ENCODE measurements around the gene KIF21B. TPM values are rescaled to one million over a fixed set of nuclear protein-coding genes. Genes with fewer than 3 reads are reported as not detected.
"Not testable (repeated sequence)": the region's sequence is repeated elsewhere in the genome, so short reads cannot be mapped to it uniquely, and the experiment has no call there.

Gene KIF21B
- total RNA-seq, 1 experiment from 2014 or later, result 0.22 TPM

GRCh38 chr1:200954434-200954833, 69.1 kb downstream of the KIF21B start:
- no peak for DNase-seq (ENCODE audit: extremely low read depth, low read depth)

- DNase-seq (ENCODE audit: extremely low read depth, low read depth), result no peak
Measured at GRCh38 chr1:200951016-200951415, 72.5 kb downstream of the KIF21B start.

GRCh38 chr1:200949626-200950025, 73.9 kb downstream of the KIF21B start:
- no peak for DNase-seq (ENCODE audit: extremely low read depth, low read depth)

DNA sequence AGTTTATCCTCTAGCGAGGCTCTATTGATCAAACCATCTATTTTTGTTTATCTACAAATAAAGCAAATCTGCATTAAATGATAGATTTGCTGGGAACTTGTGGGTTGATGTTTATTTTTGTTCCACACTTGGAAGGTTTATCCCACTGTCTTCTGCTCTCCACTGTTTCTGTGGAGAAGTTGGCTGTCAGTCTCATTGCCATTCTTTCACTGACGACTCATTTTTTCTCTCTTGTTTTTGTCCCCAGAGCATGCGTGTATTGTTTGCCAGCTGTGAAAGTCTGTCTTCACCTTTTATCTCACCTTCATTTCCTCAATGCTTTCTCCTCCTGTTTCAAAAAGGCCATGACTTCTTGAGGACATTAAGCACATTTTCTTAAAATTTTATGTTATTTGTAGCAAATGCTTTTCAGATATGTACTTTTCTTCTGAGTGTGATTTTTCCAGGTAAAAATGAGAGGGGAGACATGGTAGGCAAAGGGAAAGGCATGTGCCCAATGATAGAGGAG, 76.4 kb downstream of the KIF21B start:
- DNase-seq (ENCODE audit: extremely low read depth, low read depth), result no peak

DNA sequence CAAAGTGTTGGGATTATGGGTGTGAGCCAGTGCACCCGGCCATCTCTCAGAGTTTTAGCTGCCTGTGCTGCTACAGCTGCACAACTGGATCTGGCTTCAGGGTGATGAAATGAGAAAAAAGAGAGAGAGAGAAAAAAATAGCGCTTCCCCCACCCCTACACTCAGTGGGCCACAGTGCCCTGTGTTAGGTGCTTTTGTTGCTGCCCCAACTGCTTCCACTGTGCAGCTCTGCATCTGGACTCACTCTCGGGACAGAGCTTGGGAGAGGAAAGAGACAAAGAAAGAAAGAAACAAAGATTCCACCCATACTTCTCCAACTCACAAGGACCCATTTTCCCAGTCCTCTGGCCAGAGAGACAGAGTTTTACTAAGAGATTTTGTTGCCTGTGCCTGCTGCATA, 78.4 kb downstream of the KIF21B start:
- DNase-seq (ENCODE audit: extremely low read depth, low read depth), result no peak

DNA sequence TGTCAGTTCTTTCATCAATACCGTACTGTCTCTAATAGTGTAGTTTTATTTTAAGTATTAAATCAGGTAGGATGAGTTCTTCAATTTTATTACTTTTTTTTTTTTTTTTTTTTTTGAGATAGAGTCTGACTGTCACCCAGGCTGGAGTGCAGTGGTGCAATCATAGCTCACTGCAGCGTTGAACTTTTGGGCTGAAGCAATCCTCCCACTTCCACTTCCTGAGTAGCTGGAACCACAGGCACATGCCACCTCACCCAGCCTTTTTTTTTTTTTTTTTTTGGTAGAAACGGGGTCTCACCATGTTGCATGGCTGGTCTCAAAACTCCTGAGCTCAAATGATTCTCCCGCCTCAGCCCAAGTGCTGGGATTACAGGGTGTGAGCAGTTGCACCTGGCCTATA, 84.6 kb downstream of the KIF21B start:
- no peak for DNase-seq (ENCODE audit: extremely low read depth, low read depth)

DNA sequence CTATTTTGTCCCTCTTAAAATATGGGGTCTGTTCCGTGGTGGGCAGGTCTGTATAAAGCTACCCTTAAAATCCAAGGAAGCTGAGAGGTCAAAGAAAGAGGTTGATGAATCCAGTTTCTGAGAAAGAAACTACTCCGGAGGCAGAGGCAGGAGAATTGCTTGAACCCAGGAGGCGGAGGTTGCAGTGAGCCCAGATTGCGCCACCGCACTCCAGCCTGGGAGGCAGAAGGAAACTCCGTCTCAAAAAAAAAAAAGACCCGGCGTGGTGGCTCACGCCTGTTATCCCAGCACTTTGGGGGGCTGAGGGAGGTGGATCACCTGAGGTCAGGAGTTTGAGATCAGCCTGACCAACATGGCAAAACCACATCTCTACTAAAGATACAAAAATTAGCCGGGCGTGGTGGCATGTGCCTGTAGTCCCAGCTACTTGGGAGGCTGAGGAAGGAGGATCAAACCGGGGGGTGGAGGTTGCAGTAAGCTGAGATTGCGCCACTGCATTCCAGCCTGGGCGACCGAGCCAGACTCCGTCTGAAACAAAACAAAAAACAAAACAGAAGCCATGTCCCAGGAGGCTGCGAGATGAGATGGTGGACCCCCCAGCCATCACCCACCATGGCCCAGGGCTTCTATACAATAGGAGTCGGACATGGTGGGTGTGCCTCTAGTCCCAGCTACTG, 88.1 kb downstream of the KIF21B start:
- not testable (repeated sequence) for DNase-seq (ENCODE audit: extremely low read depth, low read depth)

DNA sequence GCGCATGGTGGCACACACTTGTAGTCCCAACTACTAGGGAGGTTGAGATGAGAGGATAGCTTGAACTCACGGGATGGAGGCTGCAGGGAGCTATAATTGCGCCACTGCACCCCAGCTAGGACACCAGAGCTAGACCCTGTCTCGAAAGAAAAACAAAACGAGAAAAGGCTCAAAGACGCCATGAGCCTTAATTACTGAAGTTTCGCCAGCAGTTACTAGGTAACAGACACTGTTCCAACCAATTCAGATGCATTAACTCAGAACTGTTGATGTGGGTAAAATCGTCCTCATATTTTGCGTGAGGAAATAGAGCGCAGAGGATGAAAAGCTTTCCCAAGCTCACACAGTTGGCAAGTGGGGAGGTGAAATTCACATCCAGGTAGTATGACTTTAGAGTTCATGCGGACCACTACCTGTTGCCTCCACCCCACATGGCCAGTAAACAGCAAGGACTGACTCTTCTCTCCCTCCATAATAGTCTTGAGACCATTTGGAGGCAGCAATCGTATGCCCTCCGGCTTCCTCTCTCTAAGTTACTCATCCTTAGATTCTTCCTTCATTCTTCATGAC, 88.8 kb downstream of the KIF21B start:
- DNase-seq (ENCODE audit: extremely low read depth, low read depth), result no peak

DNA sequence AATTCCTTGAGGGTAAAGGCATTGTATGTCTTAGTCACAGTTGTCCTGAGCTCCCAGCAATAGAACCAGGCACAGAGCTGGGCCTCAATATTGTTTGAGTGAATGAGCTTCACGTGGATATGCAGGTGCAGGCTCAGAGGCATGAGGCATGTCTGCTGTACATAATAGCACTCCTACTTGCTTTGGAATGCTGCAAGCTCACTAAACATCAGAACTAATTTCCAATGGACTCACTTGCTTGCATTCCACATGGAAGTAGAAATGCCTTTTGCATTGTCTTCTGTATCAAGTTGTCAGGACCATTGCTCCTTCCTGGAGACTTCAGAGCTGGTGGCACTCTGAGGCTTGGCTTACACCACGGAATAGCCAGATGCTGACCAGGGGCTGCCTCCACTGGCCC, 91.7 kb downstream of the KIF21B start:
- no peak for DNase-seq (ENCODE audit: extremely low read depth, low read depth)

GRCh38 chr1:200930285-200930684, 93.2 kb downstream of the KIF21B start:
- not testable (repeated sequence) for DNase-seq (ENCODE audit: extremely low read depth, low read depth)

GRCh38 chr1:200929530-200930278, 93.8 kb downstream of the KIF21B start:
- no peak for DNase-seq (ENCODE audit: extremely low read depth, low read depth)

- no peak for DNase-seq (ENCODE audit: extremely low read depth, low read depth)
Measured at GRCh38 chr1:200925831-200926230, 97.7 kb downstream of the KIF21B start.

- no peak for DNase-seq (ENCODE audit: extremely low read depth, low read depth)
Measured at GRCh38 chr1:200923601-200924000, 99.9 kb downstream of the KIF21B start.

- no peak for DNase-seq (ENCODE audit: extremely low read depth, low read depth)
Measured at GRCh38 chr1:200922406-200922805, 101.1 kb downstream of the KIF21B start.

- DNase-seq (ENCODE audit: extremely low read depth, low read depth), result no peak
Measured at GRCh38 chr1:200921571-200922110, 101.9 kb downstream of the KIF21B start.

Small RNAs within 50 kb of the gene (small RNA-seq; reads per million reads assigned to genes)
- gene RNU6-704P, result 0 reads per million in 2 experiments

Other genes with a start within 250 kb of the KIF21B start
- not detected in 2 replicates for gene GPR25, start 150.7 kb downstream of the KIF21B start, total RNA-seq (2014; rRNA removed; shearing (Covaris generic))
- 0.10 and 1.2 TPM in 2 replicates for gene INAVA, start 128.8 kb downstream of the KIF21B start, total RNA-seq (2014; rRNA removed; shearing (Covaris generic))
- gene CACNA1S, start 88.7 kb upstream of the KIF21B start, total RNA-seq (2014; rRNA removed; shearing (Covaris generic)), result not detected in 2 replicates
- gene ASCL5, start 103.5 kb upstream of the KIF21B start, total RNA-seq (2014; rRNA removed; shearing (Covaris generic)), result 0.15 TPM in 1 of 2 replicates, not detected in the other
- gene TMEM9, start 130.8 kb upstream of the KIF21B start, total RNA-seq (2014; rRNA removed; shearing (Covaris generic)), result 107 and 113 TPM in 2 replicates
- gene IGFN1, start 167.1 kb upstream of the KIF21B start, total RNA-seq (2014; rRNA removed; shearing (Covaris generic)), result 2.2 and 3.3 TPM in 2 replicates

All from NCI-H460 (cell line).